Common myeloid progenitor, CD34-positive (primary cell): Measurements from ENCODE around the gene FBXL15.

Source experiments
- CTCF ChIA-PET: fragments of 350-600 bp; sonication (Branson Sonifier 250); formaldehyde crosslinking; loops from one replicate; lab custom pipeline; 2021; ENCODE audit warnings: antibody characterized with exemption; lab: Charles Lee
- POLR2A ChIA-PET: fragments of 350-600 bp; sonication (Branson Sonifier 250); formaldehyde crosslinking; loops from one replicate; lab custom pipeline; 2021; ENCODE audit warnings: antibody characterized with exemption; lab: Charles Lee
- DNase-seq, 3 donors: peaks; one replicate each; pipeline versions ENCODE4 v3.0.0 to v3.0.0-alpha.2; 2013
- H3K27ac ChIP-seq, 2 experiments: 1 replicate in 1 of 2; 2 replicates in 1 of 2; pipeline ENCODE4 v1.7.0; 2013; ENCODE audit warnings: inconsistent platforms in 2 of 2, low read length in 2 of 2, mild to moderate bottlenecking in 2 of 2, low read depth in 1 of 2, moderate library complexity in 1 of 2; ENCODE audit not compliant: severe bottlenecking in 2 of 2, insufficient read depth in 1 of 2, poor library complexity in 1 of 2
- H3K27me3 ChIP-seq, 5 experiments: replicated peaks in 2 of 5; 1 replicate in 3 of 5; 2 replicates in 2 of 5; pipeline versions ENCODE4 v1.6.1 to v1.7.0; 2013; ENCODE audit warnings: low read length in 4 of 5, mild to moderate bottlenecking in 2 of 5, moderate library complexity in 2 of 5, inconsistent platforms in 1 of 5; ENCODE audit not compliant: insufficient read depth in 5 of 5, control insufficient read depth in 4 of 5
- H3K36me3 ChIP-seq, 4 experiments: 1 replicate in 2 of 4; 2 replicates in 2 of 4; pipeline versions ENCODE4 v1.6.1 to v1.7.0; 2013; ENCODE audit warnings: low read length in 3 of 4, control low read depth in 1 of 4, mild to moderate bottlenecking in 1 of 4; ENCODE audit not compliant: control insufficient read depth in 4 of 4, insufficient read depth in 4 of 4
- H3K4me1 ChIP-seq, 4 experiments: 1 replicate in 3 of 4; 2 replicates in 1 of 4; pipeline versions ENCODE4 v1.6.1 to v1.7.1; 2013; ENCODE audit warnings: low read length in 3 of 4, mild to moderate bottlenecking in 3 of 4, control low read depth in 1 of 4, inconsistent platforms in 1 of 4, moderate library complexity in 1 of 4; ENCODE audit not compliant: control insufficient read depth in 4 of 4, insufficient read depth in 4 of 4; ENCODE audit errors: control extremely low read depth in 1 of 4
- H3K4me3 ChIP-seq, 7 experiments: 1 replicate in 4 of 7; 2 replicates in 3 of 7; pipeline versions ENCODE4 v1.5.1 to v1.7.0; 2013; ENCODE audit warnings: mild to moderate bottlenecking in 7 of 7, low read length in 6 of 7, moderate library complexity in 6 of 7, inconsistent platforms in 2 of 7, low read depth in 2 of 7, control low read depth in 1 of 7; ENCODE audit not compliant: insufficient read depth in 4 of 7, control insufficient read depth in 1 of 7; ENCODE audit errors: extremely low read depth in 1 of 7
- H3K9me3 ChIP-seq, 5 experiments: 1 replicate in 4 of 5; 2 replicates in 1 of 5; pipeline versions ENCODE4 v1.6.1 to v1.7.1; 2013; ENCODE audit warnings: low read length in 4 of 5, mild to moderate bottlenecking in 2 of 5, inconsistent platforms in 1 of 5, low read depth in 1 of 5, moderate library complexity in 1 of 5; ENCODE audit not compliant: control insufficient read depth in 4 of 5, insufficient read depth in 2 of 5; ENCODE audit errors: control extremely low read depth in 1 of 5
- WGBS: methylation state at CpG from one replicate; pipeline ENCODE4 v1.1.5; 2013; ENCODE audit not compliant: insufficient coverage; 5-methylcytosine and 5-hydroxymethylcytosine counted together

Gene FBXL15

GRCh38 chr10:102462512-102463054 lies 41.9 kb downstream of the FBXL15 start:
- no peaks in the 10 kb centered on the region for H3K36me3 ChIP-seq
- no peaks in the 10 kb centered on the region for H3K9me3 ChIP-seq
- CTCF ChIA-PET, result interaction anchor here (1.3 to 4.9 kb wide), 6 partner anchors 11 to 234 kb away, joined by 4 to 23 read pairs (median 12); partner anchors contain the start of genes C10orf95 and CUEDC2
- no peak overlapping the region for H3K27ac ChIP-seq
- POLR2A ChIA-PET, result interaction anchor here (0.5 kb wide), 1 partner anchor 69 kb away, joined by 3 read pairs; no protein-coding TSS in a partner anchor
- DNase-seq, result no peak
- H3K4me3 ChIP-seq, result no peak overlapping the region
- 74% methylated on average over 5 of the region's 6 CpGs for WGBS
- peaks cover 0 to 23% (median 15%) of the 10 kb centered on the region in 4 experiments for H3K4me1 ChIP-seq
- H3K27me3 ChIP-seq, result peaks cover 0 to 18% (median 0%) of the 10 kb centered on the region in 5 experiments

GRCh38 chr10:102463983-102464382 lies 43.3 kb downstream of the FBXL15 start:
- CTCF ChIA-PET, result interaction anchor here (0.7 to 4.9 kb wide), 5 partner anchors 9 to 41 kb away, joined by 3 to 23 read pairs (median 12); no protein-coding TSS in a partner anchor
- Histone ChIP-seq H3K4me3 (no peak overlapping the region), H3K27me3 (peaks cover 0 to 18% (median 0%) of the 10 kb centered on the region in 5 experiments), H3K27ac (no peak overlapping the region), H3K36me3 (no peaks in the 10 kb centered on the region), H3K4me1 (peaks cover 0 to 23% (median 15%) of the 10 kb centered on the region in 4 experiments), H3K9me3 (no peaks in the 10 kb centered on the region)
- POLR2A ChIA-PET, result interaction anchor here (1.8 kb wide), 1 partner anchor 13 kb away, joined by 12 read pairs; the partner anchor contains the start of gene C10orf95
- WGBS, result 90% methylated on average over 10 of the region's 10 CpGs
- DNase-seq, result no peak

DNA sequence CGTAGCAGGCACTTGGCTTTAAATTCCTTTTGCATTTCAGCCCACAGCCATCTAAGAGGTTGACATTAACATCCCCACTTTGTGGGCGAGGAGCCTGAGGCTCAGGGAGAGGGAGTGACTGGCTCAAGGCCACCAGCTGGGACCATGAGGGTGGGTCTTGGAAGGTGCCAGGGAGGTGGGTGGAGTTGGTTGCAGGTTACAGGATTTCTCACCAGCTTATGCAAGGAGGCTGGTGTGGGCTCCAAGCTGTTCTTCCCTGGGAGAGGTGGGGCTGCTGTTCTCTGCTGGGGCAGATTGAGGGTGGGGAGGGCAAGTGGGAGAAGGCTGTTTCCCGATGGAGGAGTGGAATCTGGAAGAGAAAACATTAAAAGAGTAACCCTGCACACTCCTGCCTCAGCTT lies 44.8 kb downstream of the FBXL15 start:
- CTCF ChIA-PET, result interaction anchor here (0.9 to 1.8 kb wide), 3 partner anchors 15 to 119 kb away, joined by 3 to 5 read pairs (median 3); partner anchors contain the start of gene C10orf95
- H3K4me3 ChIP-seq, result no peak overlapping the region
- H3K4me1 ChIP-seq, result peaks cover 0 to 23% (median 15%) of the 10 kb centered on the region in 4 experiments
- no peaks in the 10 kb centered on the region for H3K9me3 ChIP-seq
- peaks cover 0 to under 1% (median 0%) of the 10 kb centered on the region in 4 experiments for H3K36me3 ChIP-seq
- POLR2A ChIA-PET, result no interaction called here
- DNase-seq, result no peak
- WGBS, result 100% methylated on average over 1 of the region's 3 CpGs
- peaks cover 0 to 18% (median 0%) of the 10 kb centered on the region in 5 experiments for H3K27me3 ChIP-seq
- H3K27ac ChIP-seq, result no peak overlapping the region

DNA sequence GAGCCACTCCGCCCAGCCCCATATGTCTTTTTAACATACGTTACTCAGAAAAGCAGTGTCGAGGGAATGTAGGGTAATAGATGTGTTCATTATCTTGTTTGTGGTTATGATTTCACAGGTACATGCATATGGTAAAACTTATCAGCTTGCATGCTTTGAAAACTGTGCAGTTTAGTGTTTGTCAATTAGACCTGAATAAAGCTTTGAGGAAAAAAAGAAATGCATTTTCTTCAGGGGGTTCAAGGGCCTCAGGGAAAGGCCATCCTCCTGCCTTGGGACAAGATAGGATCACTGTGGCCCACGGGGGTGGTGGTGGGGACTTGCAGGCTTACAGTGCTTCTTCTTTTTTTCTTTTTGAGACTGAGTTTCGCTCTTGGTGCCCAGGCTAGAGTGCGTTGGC lies 46.7 kb downstream of the FBXL15 start:
- no peak overlapping the region for H3K4me3 ChIP-seq
- CTCF ChIA-PET, result interaction anchor here (1.2 to 3.2 kb wide), 2 partner anchors 12 to 31 kb away, joined by 3 to 11 read pairs; no protein-coding TSS in a partner anchor

DNA sequence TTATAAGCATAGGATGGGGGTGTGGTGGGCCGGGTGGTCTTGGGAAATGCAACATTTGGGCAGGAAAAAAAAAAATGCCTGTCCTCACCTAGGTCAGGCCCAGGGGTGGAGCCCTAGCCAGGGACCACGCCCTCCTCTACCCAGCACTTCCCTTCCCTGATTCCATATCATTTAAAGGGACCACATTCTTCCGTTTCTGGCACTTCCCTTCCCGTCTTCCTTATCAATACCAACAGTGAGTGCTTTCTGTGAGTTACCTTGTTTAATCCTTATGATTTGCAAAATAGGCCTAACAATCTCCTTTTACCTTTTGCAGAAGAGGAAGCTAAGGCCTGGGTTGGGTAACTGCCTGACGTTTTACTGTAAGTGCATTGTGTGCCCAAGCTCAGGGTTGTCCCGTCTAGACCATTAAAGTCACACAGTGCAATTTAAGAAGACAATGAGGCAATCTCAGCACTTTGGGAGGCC lies 47.4 kb downstream of the FBXL15 start:
- ChIA-PET CTCF (interaction anchor here (0.6 to 3.2 kb wide), 4 partner anchors 10 to 116 kb away, joined by 3 to 11 read pairs (median 3); no protein-coding TSS in a partner anchor), POLR2A (no interaction called here)
- Histone ChIP-seq H3K9me3 (no peaks in the 10 kb centered on the region), H3K36me3 (peaks cover 0 to 6% (median 0%) of the 10 kb centered on the region in 4 experiments), H3K27me3 (peaks cover 0 to 9% (median 0%) of the 10 kb centered on the region in 5 experiments), H3K4me3 (no peak overlapping the region), H3K27ac (peak overlapping the region in 1 of 2 experiments; percentile 38), H3K4me1 (peaks cover 0 to 1% (median 0%) of the 10 kb centered on the region in 4 experiments)
- 50% methylated on average over 4 of the region's 6 CpGs for WGBS
- peak in 2 of 3 donors; percentile 21 to 27 for DNase-seq

More for the DNA sequence above, 46.7 kb downstream of the FBXL15 start:
- H3K4me1 ChIP-seq, result peaks cover 0 to 8% (median under 1%) of the 10 kb centered on the region in 4 experiments
- peaks cover 0 to 6% (median 0%) of the 10 kb centered on the region in 4 experiments for H3K36me3 ChIP-seq
- DNase-seq, result no peak
- POLR2A ChIA-PET, result no interaction called here
- no peak overlapping the region for H3K27ac ChIP-seq
- peaks cover 0 to 14% (median 0%) of the 10 kb centered on the region in 5 experiments for H3K27me3 ChIP-seq
- no peaks in the 10 kb centered on the region for H3K9me3 ChIP-seq
- 100% methylated on average over 3 of the region's 6 CpGs for WGBS

GRCh38 chr10:102468683-102469082 lies 48.0 kb downstream of the FBXL15 start:
- WGBS, result 100% methylated on average over 2 of the region's 9 CpGs
- POLR2A ChIA-PET, result no interaction called here
- CTCF ChIA-PET, result interaction anchor here (0.6 to 3.2 kb wide), 3 partner anchors 9 to 115 kb away, joined by 3 to 11 read pairs (median 3); no protein-coding TSS in a partner anchor

More at GRCh38 chr10:102468683-102469082, 48.0 kb downstream of the FBXL15 start:
- H3K27ac ChIP-seq, result no peak overlapping the region
- peaks cover 0 to 6% (median 0%) of the 10 kb centered on the region in 4 experiments for H3K36me3 ChIP-seq
- no peak for DNase-seq
- H3K4me3 ChIP-seq, result no peak overlapping the region
- H3K27me3 ChIP-seq, result peaks cover 0 to 3% (median 0%) of the 10 kb centered on the region in 5 experiments
- no peaks in the 10 kb centered on the region for H3K9me3 ChIP-seq
- H3K4me1 ChIP-seq, result peaks cover 0 to 4% (median 0%) of the 10 kb centered on the region in 4 experiments
